ENCODE results near the gene GFOD1. TPM values are rescaled to one million over a fixed set of nuclear protein-coding genes. Genes with fewer than 3 reads are reported as not detected.

GFOD1 gene
- polyA plus RNA-seq, 1 donor: 2.0 TPM

DNA sequence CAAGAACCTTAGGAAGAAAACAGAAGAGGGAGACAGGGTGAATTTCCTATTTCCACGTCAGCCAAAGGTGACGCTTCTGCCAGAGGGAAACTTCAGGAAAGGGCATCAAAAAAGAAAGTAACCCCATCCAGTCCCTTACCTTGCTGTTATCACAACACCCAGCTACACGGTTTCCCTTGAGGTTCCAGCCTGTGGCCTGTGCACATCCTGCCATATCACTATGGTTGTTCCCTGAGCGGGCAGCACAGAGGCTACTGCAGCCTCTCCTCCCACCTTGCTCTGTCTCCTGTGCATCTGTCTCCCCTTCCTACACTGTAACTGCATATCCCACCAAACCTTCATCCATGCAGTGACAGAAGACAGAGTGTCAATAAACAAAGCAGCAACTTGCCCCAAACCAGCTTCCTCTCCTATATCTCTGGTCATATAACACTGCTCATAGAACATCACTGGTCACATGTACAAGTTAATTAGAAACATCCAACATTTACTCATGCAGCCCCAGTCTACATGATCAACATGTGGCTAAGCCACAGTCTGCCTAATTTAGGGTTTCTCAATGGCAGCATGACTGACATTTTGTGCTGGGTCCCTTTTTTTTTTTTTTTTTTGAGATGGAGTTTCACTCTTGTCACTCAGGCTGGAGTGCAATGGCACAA is 54.7 kb downstream of the GFOD1 start:
- no peak overlapping the region for H3K27ac ChIP-seq (ENCODE audit: low read length)
- no peaks in the 10 kb centered on the region for H3K9me3 ChIP-seq (ENCODE audit: control insufficient read depth, low read depth, low read length)
- no peak for DNase-seq
- H3K27me3 ChIP-seq (ENCODE audit: control insufficient read depth, insufficient read depth, low read length): peaks cover 15% of the 10 kb centered on the region
- H3K4me3 ChIP-seq (ENCODE audit: low read length): no peak overlapping the region
- no peaks in the 10 kb centered on the region for H3K4me1 ChIP-seq (ENCODE audit: control insufficient read depth, insufficient read depth, low read length)
- no CpG with 5 or more reads among the region's 4 CpGs for WGBS (ENCODE audit: insufficient coverage, low lambda C conversion rate)
- no peaks in the 10 kb centered on the region for H3K36me3 ChIP-seq (ENCODE audit: control insufficient read depth, insufficient read depth, low read length)

DNA sequence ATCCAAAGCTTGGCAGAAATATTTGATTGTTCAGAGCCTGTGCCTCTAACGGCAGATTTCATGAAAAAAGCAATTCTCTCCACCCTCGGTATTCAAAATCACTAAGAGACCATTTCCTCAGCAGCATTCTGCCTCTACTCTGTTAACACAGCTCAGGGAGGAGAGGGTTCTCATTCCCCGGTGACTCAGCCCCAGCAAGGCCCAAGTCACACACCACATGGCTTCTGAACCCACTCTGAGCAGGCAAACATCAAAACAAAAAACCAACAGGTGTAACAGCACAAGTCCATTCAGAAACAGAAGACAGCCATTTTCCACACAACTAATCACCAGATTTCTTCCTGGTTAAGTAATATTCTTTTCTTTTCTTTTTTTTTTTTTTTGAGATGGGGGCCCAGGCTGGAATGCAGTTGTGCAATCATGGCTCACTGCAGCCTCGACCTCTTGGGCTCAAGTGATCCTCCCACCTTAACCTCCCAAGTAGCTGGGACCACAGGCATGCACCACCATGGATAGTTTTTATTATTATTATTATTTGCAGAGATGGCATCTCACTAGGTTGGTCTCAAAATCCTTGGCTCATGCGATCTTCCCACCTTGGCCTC is 55.4 kb downstream of the GFOD1 start:
- H3K27ac ChIP-seq (ENCODE audit: low read length): no peak overlapping the region
- peaks cover 15% of the 10 kb centered on the region for H3K27me3 ChIP-seq (ENCODE audit: control insufficient read depth, insufficient read depth, low read length)
- H3K4me3 ChIP-seq (ENCODE audit: low read length): no peak overlapping the region
- H3K36me3 ChIP-seq (ENCODE audit: control insufficient read depth, insufficient read depth, low read length): no peaks in the 10 kb centered on the region
- no CpG with 5 or more reads among the region's 5 CpGs for WGBS (ENCODE audit: insufficient coverage, low lambda C conversion rate)
- no peaks in the 10 kb centered on the region for H3K4me1 ChIP-seq (ENCODE audit: control insufficient read depth, insufficient read depth, low read length)
- DNase-seq: no peak
- no peaks in the 10 kb centered on the region for H3K9me3 ChIP-seq (ENCODE audit: control insufficient read depth, low read depth, low read length)

DNA sequence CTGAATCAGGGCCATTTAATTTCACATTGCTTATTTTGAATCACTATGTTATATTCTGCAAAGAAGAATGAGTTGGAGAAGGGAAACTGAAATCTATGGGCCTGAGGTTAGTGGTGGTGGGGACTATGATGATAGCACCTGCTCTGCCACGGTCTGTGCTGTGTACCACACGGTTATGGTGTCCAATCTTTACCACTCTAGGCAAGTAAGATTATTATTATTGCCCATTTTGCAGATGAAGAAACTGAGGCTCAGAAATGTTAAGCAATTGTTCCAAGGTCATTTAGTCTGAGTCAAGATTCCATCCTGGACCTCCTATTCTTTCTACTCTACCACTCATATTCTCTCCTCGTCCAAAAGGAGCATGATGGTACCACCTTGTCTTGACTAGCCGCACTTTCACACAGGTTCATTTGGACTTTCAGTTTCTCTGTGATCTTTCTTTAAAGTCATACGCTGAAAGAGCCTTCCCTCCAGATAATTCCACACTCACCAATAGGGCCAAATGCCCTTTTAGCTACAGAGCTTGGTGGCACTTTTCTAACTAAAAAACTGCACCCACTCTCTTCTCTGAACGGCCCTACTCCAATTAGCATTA is 56.2 kb downstream of the GFOD1 start:
- Histone ChIP-seq H3K4me1 (ENCODE audit: control insufficient read depth, insufficient read depth, low read length) (no peaks in the 10 kb centered on the region), H3K4me3 (ENCODE audit: low read length) (no peak overlapping the region), H3K9me3 (ENCODE audit: control insufficient read depth, low read depth, low read length) (no peaks in the 10 kb centered on the region), H3K36me3 (ENCODE audit: control insufficient read depth, insufficient read depth, low read length) (no peaks in the 10 kb centered on the region), H3K27me3 (ENCODE audit: control insufficient read depth, insufficient read depth, low read length) (peaks cover 13% of the 10 kb centered on the region), H3K27ac (ENCODE audit: low read length) (no peak overlapping the region)
- 100% methylated on average over 1 of the region's 6 CpGs for WGBS (ENCODE audit: insufficient coverage, low lambda C conversion rate)
- DNase-seq: no peak

DNA sequence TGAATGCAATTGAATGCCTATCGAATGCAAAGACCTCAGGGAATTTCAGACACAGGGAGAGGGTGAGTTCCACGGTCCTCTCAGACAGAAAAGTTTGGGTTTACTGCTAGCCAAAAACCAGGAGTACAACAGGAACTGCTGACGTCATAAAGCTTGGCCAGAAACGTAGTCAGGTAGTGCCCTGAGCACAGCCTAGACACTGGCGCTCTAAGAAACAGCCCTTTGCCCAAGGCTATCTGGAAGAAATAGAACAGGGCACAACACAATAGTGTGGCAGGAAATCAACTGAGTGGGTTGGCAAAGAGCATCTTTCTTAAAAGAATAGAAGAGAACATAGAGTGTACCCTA is 58.0 kb downstream of the GFOD1 start:
- H3K27ac ChIP-seq (ENCODE audit: low read length): no peak overlapping the region
- no peak overlapping the region for H3K4me3 ChIP-seq (ENCODE audit: low read length)
- no peak for DNase-seq
- no peaks in the 10 kb centered on the region for H3K4me1 ChIP-seq (ENCODE audit: control insufficient read depth, insufficient read depth, low read length)
- H3K27me3 ChIP-seq (ENCODE audit: control insufficient read depth, insufficient read depth, low read length): peaks cover 14% of the 10 kb centered on the region
- H3K36me3 ChIP-seq (ENCODE audit: control insufficient read depth, insufficient read depth, low read length): no peaks in the 10 kb centered on the region
- no CpG with 5 or more reads among the region's 5 CpGs for WGBS (ENCODE audit: insufficient coverage, low lambda C conversion rate)
- H3K9me3 ChIP-seq (ENCODE audit: control insufficient read depth, low read depth, low read length): no peaks in the 10 kb centered on the region

DNA sequence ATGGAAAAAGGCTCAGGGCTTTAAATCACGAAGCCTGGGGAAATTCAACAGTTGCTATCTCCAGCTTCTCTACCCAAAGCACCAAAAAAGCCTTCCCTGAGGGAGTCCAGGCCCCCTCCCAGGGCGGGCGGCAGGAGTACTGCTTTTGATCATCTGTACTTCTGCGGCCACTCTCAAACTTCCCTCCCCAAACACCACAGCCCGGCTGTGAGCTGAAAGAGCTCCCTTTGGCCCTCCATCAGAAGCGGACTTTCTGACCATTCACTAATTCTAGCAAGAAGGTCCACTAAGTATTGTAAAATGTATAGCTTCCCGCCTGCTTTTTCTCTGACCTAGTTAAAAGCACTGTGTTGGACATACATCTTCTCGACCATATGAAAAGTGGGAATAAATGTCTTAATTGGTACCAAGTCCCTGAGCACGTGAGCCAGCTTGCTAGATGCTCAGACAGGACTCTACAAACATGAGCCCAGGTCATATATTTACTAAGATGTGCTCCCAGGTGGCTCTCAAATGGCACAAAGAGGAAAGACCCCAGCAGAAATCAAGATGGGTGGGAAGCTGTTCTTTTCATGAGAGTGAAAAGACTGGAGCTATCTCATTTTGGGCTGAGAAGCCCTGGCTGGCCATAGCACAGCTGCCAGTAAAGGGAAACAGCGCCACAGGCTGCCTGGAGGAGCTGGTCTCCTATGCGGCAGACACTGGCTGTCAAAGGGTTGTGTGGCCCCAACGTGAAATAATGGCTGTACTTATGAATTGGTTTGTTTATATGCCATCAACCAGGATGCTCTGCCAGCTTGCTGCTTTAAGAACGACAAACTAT is 58.6 kb downstream of the GFOD1 start:
- Histone ChIP-seq H3K4me1 (ENCODE audit: control insufficient read depth, insufficient read depth, low read length) (no peaks in the 10 kb centered on the region), H3K27ac (ENCODE audit: low read length) (no peak overlapping the region), H3K36me3 (ENCODE audit: control insufficient read depth, insufficient read depth, low read length) (no peaks in the 10 kb centered on the region), H3K4me3 (ENCODE audit: low read length) (no peak overlapping the region), H3K27me3 (ENCODE audit: control insufficient read depth, insufficient read depth, low read length) (peaks cover 14% of the 10 kb centered on the region), H3K9me3 (ENCODE audit: control insufficient read depth, low read depth, low read length) (no peaks in the 10 kb centered on the region)
- DNase-seq: no peak
- WGBS (ENCODE audit: insufficient coverage, low lambda C conversion rate): 100% methylated on average over 1 of the region's 13 CpGs

DNA sequence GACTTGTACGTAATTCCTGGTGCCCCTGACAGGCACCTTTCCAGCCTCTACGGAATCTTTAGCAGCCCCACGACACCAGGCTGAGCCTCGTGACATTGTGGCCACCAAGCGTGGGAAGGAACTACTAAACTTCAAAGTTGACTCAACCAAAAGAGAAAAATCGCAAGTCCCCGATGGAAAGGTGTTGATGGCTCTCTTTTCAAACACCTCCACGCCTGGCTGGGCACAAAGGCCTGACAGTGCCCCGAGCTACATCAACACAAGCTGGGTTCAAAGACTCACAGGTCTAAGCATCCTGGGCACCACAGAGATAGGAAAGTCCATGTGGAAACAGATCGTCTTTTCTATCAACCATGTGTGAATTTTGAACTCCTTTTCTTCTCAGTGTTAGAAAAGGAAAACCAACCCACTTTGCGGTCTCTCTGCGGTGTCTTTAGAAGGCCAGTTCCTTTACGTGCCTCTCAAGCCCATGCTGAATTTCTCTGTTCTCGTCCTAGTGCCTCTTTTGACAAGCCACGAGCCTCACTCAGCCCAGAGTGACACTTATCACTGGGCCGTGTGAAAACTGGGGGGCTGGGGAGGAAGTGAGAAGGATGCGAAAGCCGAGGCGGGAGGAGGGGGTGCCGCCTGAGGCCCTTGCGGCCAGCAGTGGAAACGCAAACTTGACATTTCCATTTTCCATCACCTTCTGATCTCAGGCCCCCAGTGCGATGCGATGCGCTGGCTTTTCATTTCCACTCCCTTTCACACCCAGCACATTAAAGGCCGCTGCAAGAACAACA is 59.4 kb downstream of the GFOD1 start:
- H3K4me1 ChIP-seq (ENCODE audit: control insufficient read depth, insufficient read depth, low read length): peaks cover 4% of the 10 kb centered on the region

DNA sequence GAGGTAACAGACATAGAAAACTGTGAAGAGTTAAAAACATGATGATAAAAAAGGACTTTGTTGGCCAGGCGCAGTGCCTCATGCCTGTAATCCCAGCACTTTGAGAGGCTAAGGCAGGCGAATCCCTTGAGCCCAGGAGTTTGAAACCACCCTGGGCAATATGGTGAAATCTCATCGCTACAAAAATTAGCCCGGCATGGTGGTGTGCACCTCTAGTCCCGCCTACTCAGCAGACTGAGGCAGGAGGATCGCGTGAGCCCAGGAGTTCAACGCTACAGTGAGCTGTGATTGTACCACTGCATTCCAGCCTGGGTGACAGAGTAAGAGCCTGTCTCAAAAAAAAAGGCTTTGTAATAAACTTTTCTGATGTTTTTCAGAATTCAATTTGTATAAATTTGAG is 60.1 kb downstream of the GFOD1 start:
- no peaks in the 10 kb centered on the region for H3K36me3 ChIP-seq (ENCODE audit: control insufficient read depth, insufficient read depth, low read length)
- peaks cover 14% of the 10 kb centered on the region for H3K27me3 ChIP-seq (ENCODE audit: control insufficient read depth, insufficient read depth, low read length)
- DNase-seq: no peak
- H3K27ac ChIP-seq (ENCODE audit: low read length): no peak overlapping the region
- 80% methylated on average over 1 of the region's 8 CpGs for WGBS (ENCODE audit: insufficient coverage, low lambda C conversion rate)
- H3K4me1 ChIP-seq (ENCODE audit: control insufficient read depth, insufficient read depth, low read length): peaks cover 4% of the 10 kb centered on the region
- H3K9me3 ChIP-seq (ENCODE audit: control insufficient read depth, low read depth, low read length): no peaks in the 10 kb centered on the region
- no peak overlapping the region for H3K4me3 ChIP-seq (ENCODE audit: low read length)

More for the DNA sequence above, 59.4 kb downstream of the GFOD1 start:
- Histone ChIP-seq H3K27ac (ENCODE audit: low read length) (no peak overlapping the region), H3K36me3 (ENCODE audit: control insufficient read depth, insufficient read depth, low read length) (no peaks in the 10 kb centered on the region), H3K4me3 (ENCODE audit: low read length) (no peak overlapping the region), H3K27me3 (ENCODE audit: control insufficient read depth, insufficient read depth, low read length) (peaks cover 14% of the 10 kb centered on the region), H3K9me3 (ENCODE audit: control insufficient read depth, low read depth, low read length) (no peaks in the 10 kb centered on the region)
- no peak for DNase-seq
- WGBS (ENCODE audit: insufficient coverage, low lambda C conversion rate): 20% methylated on average over 1 of the region's 26 CpGs

DNA sequence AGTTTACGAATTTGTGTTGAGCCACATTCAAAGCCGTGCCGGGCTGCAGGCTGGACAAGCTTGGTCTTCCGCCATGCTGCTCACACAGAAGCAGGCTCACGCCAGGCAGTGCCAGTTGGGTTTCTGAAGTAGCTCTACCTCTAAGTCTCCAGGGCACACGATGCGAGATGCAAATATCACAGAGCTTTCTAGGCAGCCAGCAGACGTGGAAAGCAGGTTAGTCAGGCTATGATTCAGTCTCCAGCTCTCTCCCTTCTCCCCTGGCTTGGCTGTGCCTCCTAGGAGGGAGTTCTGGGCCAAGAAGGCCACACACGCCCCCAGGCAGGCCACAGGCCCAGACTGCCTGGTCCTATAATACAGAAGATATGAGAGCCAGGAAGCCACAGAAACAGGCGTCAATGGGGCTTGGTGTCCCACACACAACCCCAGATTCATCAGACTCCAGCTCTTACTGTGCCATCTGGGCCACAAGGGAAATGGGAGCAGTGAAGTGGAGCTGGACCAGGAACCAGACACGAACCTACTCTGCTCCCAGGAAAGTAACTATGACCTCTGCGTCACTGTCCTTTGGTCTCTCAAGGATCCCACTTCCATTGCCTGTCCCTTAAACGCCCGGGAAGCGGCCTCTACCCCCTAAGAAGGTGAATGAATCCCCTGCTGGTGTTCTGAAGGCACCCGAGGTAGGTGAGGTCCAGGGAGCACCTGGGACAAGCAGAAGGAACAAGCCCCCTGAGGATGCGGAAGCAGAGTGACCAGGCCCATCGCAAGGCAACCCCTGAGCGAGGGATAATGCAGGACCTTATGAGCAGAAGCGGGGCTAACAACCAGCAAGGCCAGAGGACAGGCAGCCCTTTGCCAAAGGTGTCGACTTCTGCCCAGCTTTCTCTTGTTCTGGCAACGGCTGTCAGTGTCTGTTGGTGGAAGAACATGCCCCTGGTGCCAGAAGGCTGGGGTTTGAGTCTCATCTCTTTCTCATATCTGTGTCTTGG is 61.2 kb downstream of the GFOD1 start:
- WGBS (ENCODE audit: insufficient coverage, low lambda C conversion rate): no CpG with 5 or more reads among the region's 22 CpGs
- no peak overlapping the region for H3K4me3 ChIP-seq (ENCODE audit: low read length)
- no peaks in the 10 kb centered on the region for H3K36me3 ChIP-seq (ENCODE audit: control insufficient read depth, insufficient read depth, low read length)
- H3K9me3 ChIP-seq (ENCODE audit: control insufficient read depth, low read depth, low read length): no peaks in the 10 kb centered on the region
- H3K4me1 ChIP-seq (ENCODE audit: control insufficient read depth, insufficient read depth, low read length): peaks cover 4% of the 10 kb centered on the region
- DNase-seq: no peak
- peaks cover 14% of the 10 kb centered on the region for H3K27me3 ChIP-seq (ENCODE audit: control insufficient read depth, insufficient read depth, low read length)
- no peak overlapping the region for H3K27ac ChIP-seq (ENCODE audit: low read length)

DNA sequence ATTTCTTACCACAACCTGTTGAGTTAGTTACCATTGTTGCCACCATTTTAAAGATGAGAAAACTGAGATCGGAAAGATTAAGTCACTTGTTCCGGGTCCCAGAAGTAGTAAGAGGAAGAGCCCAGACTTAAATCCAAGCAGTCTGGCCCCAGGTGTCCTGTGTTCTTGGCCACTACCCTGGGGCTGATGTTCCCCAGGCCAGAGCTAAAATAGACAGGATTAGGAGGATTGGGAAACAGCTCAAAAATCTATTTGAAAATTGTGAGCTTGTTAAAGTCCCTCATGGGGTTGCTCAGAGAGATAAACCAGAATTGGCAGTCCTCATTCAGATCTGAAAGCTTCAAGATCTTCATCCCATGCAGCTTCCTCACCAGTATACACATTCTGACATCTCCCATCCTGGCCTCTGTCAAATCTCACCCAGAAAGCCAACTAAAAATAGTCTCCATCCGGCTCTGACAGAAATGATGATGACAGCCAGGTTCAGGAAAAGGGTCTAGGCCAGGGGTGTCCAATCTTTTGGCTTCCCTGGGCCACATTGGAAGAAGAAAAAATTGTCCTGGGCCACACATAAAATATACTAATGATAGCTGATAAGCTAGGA is 62.0 kb downstream of the GFOD1 start:
- H3K4me3 ChIP-seq (ENCODE audit: low read length): no peak overlapping the region
- peaks cover 4% of the 10 kb centered on the region for H3K4me1 ChIP-seq (ENCODE audit: control insufficient read depth, insufficient read depth, low read length)

More for the DNA sequence above, 62.0 kb downstream of the GFOD1 start:
- Histone ChIP-seq H3K27ac (ENCODE audit: low read length) (no peak overlapping the region), H3K27me3 (ENCODE audit: control insufficient read depth, insufficient read depth, low read length) (peaks cover 14% of the 10 kb centered on the region), H3K36me3 (ENCODE audit: control insufficient read depth, insufficient read depth, low read length) (no peaks in the 10 kb centered on the region), H3K9me3 (ENCODE audit: control insufficient read depth, low read depth, low read length) (no peaks in the 10 kb centered on the region)
- DNase-seq: no peak
- WGBS (ENCODE audit: insufficient coverage, low lambda C conversion rate): 100% methylated on average over 1 of the region's 3 CpGs
